Trophoblast cell (in vitro differentiated cells and primary cell): ENCODE data around the gene PTPN13.

ENCODE experiments used
- DNase-seq, 2 donors: peaks; one replicate each; pipeline ENCODE4 v3.0.0-alpha.2; 2016
- H2AFZ ChIP-seq: 2 replicates; pipeline ENCODE4 v1.6.1; 2013; ENCODE audit warnings: low read length, moderate library complexity, mild to moderate bottlenecking; ENCODE audit not compliant: insufficient read depth, poor library complexity
- H2AK5ac ChIP-seq: 2 replicates; pipeline ENCODE4 v1.6.1; 2013; ENCODE audit warnings: mild to moderate bottlenecking, low read length
- H2BK120ac ChIP-seq: 2 replicates; pipeline ENCODE4 v1.6.1; 2013; ENCODE audit warnings: low read length, mild to moderate bottlenecking, moderate library complexity; ENCODE audit not compliant: insufficient read depth, poor library complexity
- H2BK12ac ChIP-seq: 2 replicates; pipeline ENCODE4 v1.6.1; 2013; ENCODE audit warnings: mild to moderate bottlenecking, low read length, moderate library complexity
- H2BK5ac ChIP-seq: 2 replicates; pipeline ENCODE4 v1.6.1; 2013; ENCODE audit warnings: low read length, low read depth, moderate library complexity, mild to moderate bottlenecking; ENCODE audit not compliant: poor library complexity
- H3K14ac ChIP-seq: 2 replicates; pipeline ENCODE4 v1.6.1; 2013; ENCODE audit warnings: mild to moderate bottlenecking, low read length
- H3K18ac ChIP-seq: 2 replicates; pipeline ENCODE4 v1.6.1; 2013; ENCODE audit warnings: mild to moderate bottlenecking, low read length
- H3K23ac ChIP-seq: 2 replicates; pipeline ENCODE4 v1.6.1; 2013; ENCODE audit warnings: low read length
- H3K27ac ChIP-seq: 2 replicates; pipeline ENCODE4 v1.5.1; 2013; ENCODE audit warnings: low read depth, mild to moderate bottlenecking, inconsistent platforms, low read length, moderate library complexity
- H3K27me3 ChIP-seq: 2 replicates; pipeline ENCODE4 v1.6.1; 2013; ENCODE audit warnings: inconsistent platforms, mild to moderate bottlenecking, low read length, moderate library complexity; ENCODE audit not compliant: insufficient read depth
- H3K36me3 ChIP-seq, 2 experiments: 1 replicate in 1 of 2; 2 replicates in 1 of 2; pipeline ENCODE4 v1.6.1; 2013; ENCODE audit warnings: low read length in 2 of 2, mild to moderate bottlenecking in 2 of 2, moderate library complexity in 1 of 2; ENCODE audit not compliant: insufficient read depth in 2 of 2, control insufficient read depth in 1 of 2
- H3K4ac ChIP-seq: 2 replicates; pipeline ENCODE4 v1.6.1; 2013; ENCODE audit warnings: low read depth, mild to moderate bottlenecking, low read length, moderate library complexity
- H3K4me1 ChIP-seq, 2 experiments: 1 replicate in 1 of 2; 2 replicates in 1 of 2; pipeline ENCODE4 v1.6.1; 2013; ENCODE audit warnings: low read length in 2 of 2, mild to moderate bottlenecking in 2 of 2, moderate library complexity in 1 of 2; ENCODE audit not compliant: insufficient read depth in 2 of 2, control insufficient read depth in 1 of 2
- H3K4me2 ChIP-seq: 2 replicates; pipeline ENCODE4 v1.6.1; 2013; ENCODE audit warnings: inconsistent platforms, mild to moderate bottlenecking, low read length, moderate library complexity
- H3K4me3 ChIP-seq: 2 replicates; pipeline ENCODE4 v1.5.1; 2013; ENCODE audit warnings: mild to moderate bottlenecking, low read depth, low read length, inconsistent platforms
- H3K79me1 ChIP-seq: one replicate; pipeline ENCODE4 v1.6.1; 2013; ENCODE audit warnings: low read length
- H3K79me2 ChIP-seq: 2 replicates; pipeline ENCODE4 v1.6.1; 2013; ENCODE audit warnings: low read length, mild to moderate bottlenecking; ENCODE audit not compliant: control insufficient read depth, insufficient read depth, poor library complexity
- H3K9ac ChIP-seq: 2 replicates; pipeline ENCODE4 v1.6.1; 2013; ENCODE audit warnings: mild to moderate bottlenecking, low read length
- H3K9me3 ChIP-seq: 2 replicates; pipeline ENCODE4 v1.6.1; 2013; ENCODE audit warnings: low read depth, mild to moderate bottlenecking, control low read depth, inconsistent platforms, low read length; ENCODE audit not compliant: insufficient read depth
- H4K12ac ChIP-seq: 2 replicates; pipeline ENCODE4 v1.6.1; 2013; ENCODE audit warnings: low read depth, mild to moderate bottlenecking, low read length, moderate library complexity
- H4K8ac ChIP-seq: 2 replicates; pipeline ENCODE4 v1.6.1; 2013; ENCODE audit warnings: low read depth, mild to moderate bottlenecking, low read length, moderate library complexity
- H4K91ac ChIP-seq: one replicate; pipeline ENCODE4 v1.6.1; 2013; ENCODE audit warnings: low read depth, mild to moderate bottlenecking, low read length, moderate library complexity
- WGBS: extraction: QIAGEN DNeasy Blood & Tissue Kit; methylation state at CpG from one replicate; pipeline ENCODE4 v1.1.7; 2013; ENCODE audit warnings: missing lambda C conversion rate; ENCODE audit not compliant: insufficient read length, insufficient coverage; ENCODE audit errors: extremely low coverage; 5-methylcytosine and 5-hydroxymethylcytosine counted together

Gene PTPN13

DNA sequence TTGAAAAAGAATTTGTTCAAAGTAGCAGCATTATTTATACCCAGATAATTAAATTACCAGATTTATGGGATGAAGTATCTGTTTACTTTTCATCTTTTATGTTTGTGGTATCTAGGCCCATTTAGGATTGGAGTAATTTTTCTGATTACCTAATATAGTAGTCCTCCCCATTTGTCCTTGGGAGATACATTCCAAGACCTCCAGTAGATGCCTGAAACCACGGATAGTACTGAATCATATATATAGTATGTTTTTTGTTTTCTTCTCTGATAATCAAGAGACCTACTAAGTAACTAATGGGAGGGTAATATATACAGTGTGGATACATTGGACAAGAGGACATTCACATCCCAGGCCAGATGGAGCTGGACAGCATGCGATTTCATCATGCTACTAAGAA is 30.7 kb upstream of the PTPN13 start:
- Histone ChIP-seq H2AFZ (no peak overlapping the region), H2AK5ac (no peak overlapping the region), H3K9me3 (no peaks in the 10 kb centered on the region), H3K4me1 (no peaks in the 10 kb centered on the region), H3K4ac (no peak overlapping the region), H3K4me3 (no peak overlapping the region), H3K27me3 (no peaks in the 10 kb centered on the region), H4K12ac (no peak overlapping the region), H3K79me2 (no peaks in the 10 kb centered on the region), H3K9ac (no peak overlapping the region), H3K36me3 (no peaks in the 10 kb centered on the region), H4K91ac (no peak overlapping the region), H2BK120ac (no peak overlapping the region), H3K79me1 (no peaks in the 10 kb centered on the region), H3K14ac (no peak overlapping the region), H3K18ac (no peak overlapping the region), H3K4me2 (no peak overlapping the region), H4K8ac (no peak overlapping the region), H3K23ac (no peak overlapping the region), H3K27ac (no peak overlapping the region), H2BK5ac (no peak overlapping the region), H2BK12ac (no peak overlapping the region)
- no peak for DNase-seq
- WGBS, result no CpG with 5 or more reads among the region's 2 CpGs

DNA sequence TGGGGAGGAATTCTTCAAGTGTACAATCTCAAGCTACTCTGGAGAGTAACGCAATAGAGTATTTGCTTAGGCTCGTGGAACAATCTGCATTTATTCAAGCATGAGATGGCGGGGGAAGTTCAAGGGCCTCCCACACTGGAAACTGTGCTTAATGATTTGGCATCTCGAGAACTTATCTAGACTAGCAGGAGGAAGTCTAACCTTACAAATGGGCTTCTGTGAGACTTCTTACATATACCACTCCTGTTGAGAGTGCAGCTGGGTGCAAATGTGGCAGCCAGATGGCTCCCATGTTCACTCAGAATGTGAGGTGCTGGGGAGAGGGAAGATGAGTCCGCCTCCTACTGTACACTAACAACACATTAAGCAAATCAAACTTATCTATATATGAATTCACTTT is 29.3 kb upstream of the PTPN13 start:
- Histone ChIP-seq H3K9me3 (no peaks in the 10 kb centered on the region), H3K79me2 (no peaks in the 10 kb centered on the region), H3K27ac (no peak overlapping the region), H2BK12ac (no peak overlapping the region), H4K8ac (no peak overlapping the region), H3K23ac (no peak overlapping the region), H3K4me2 (no peak overlapping the region), H3K18ac (no peak overlapping the region), H3K4me1 (no peaks in the 10 kb centered on the region), H2BK5ac (no peak overlapping the region), H3K9ac (no peak overlapping the region), H2AFZ (no peak overlapping the region), H2AK5ac (no peak overlapping the region), H4K91ac (no peak overlapping the region), H3K4me3 (no peak overlapping the region), H2BK120ac (no peak overlapping the region), H4K12ac (no peak overlapping the region), H3K27me3 (no peaks in the 10 kb centered on the region), H3K4ac (no peak overlapping the region), H3K36me3 (no peaks in the 10 kb centered on the region), H3K79me1 (no peaks in the 10 kb centered on the region), H3K14ac (no peak overlapping the region)
- no peak for DNase-seq
- no CpG with 5 or more reads among the region's 5 CpGs for WGBS

DNA sequence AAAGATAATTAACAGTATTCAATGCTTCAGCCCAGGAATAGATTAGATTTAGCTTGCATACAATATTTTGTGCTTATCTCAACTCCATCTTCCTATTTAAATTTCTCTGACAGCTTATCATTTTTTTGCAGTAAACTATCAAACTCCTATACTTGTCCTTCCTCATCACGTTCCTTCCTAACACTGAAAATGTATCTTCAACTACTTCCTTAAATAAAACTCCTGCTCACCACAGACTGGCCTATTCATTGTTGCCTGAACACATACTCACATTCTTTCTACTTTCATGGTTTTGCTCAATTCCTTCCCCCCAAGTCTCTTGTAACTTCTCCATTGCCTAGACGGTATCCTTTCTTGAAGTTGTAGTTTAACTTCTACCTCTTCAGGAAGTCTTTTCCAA is 28.5 kb upstream of the PTPN13 start:
- H3K23ac ChIP-seq, result no peak overlapping the region
- H3K79me2 ChIP-seq, result no peaks in the 10 kb centered on the region
- H3K79me1 ChIP-seq, result no peaks in the 10 kb centered on the region
- DNase-seq, result no peak
- no peak overlapping the region for H2BK12ac ChIP-seq
- H4K8ac ChIP-seq, result no peak overlapping the region
- no peak overlapping the region for H2BK120ac ChIP-seq
- no peaks in the 10 kb centered on the region for H3K36me3 ChIP-seq
- H3K14ac ChIP-seq, result no peak overlapping the region
- H4K12ac ChIP-seq, result no peak overlapping the region
- H3K4me1 ChIP-seq, result no peaks in the 10 kb centered on the region
- H3K18ac ChIP-seq, result no peak overlapping the region
- no peak overlapping the region for H3K9ac ChIP-seq
- WGBS, result no CpG with 5 or more reads among the region's 2 CpGs
- H3K27me3 ChIP-seq, result no peaks in the 10 kb centered on the region
- no peak overlapping the region for H2BK5ac ChIP-seq
- no peak overlapping the region for H2AFZ ChIP-seq
- H4K91ac ChIP-seq, result no peak overlapping the region
- H2AK5ac ChIP-seq, result no peak overlapping the region
- no peaks in the 10 kb centered on the region for H3K9me3 ChIP-seq
- H3K27ac ChIP-seq, result no peak overlapping the region
- H3K4me2 ChIP-seq, result no peak overlapping the region
- H3K4ac ChIP-seq, result no peak overlapping the region
- H3K4me3 ChIP-seq, result no peak overlapping the region

DNA sequence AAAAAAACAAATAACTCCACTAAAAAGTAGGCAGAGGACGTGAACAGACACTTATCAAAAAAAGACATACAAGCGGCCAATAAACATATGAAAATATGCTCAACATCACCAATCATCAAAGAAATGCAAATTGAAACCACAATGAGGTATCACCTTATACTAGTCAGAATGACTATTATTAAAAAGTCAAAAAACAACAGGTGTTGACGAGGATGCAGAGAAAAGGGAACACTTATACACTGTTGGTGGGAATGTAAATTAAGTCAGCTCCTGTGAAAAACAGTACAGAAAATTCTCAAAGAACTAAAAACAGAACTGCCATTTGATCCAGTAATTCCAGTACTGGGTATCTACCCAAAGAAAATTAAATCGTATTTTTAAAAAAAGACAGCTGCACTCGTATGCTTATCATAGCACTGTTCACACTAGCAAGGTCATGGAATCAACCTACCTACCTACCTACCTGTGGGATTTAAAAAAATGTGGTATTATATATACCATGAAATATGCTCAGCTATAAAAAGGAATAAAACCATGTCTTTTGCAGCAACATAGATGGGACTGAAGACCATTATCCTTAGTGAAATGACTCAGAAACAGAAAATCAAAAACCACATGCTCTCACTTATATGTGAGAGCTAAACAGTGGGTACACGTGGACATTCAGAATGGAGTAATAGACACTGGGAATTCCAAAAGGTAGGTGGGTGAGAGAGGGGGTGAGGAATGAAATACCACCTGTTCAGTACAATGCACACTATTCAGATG is 24.8 kb upstream of the PTPN13 start:
- Histone ChIP-seq H3K4me2 (no peak overlapping the region), H2BK5ac (no peak overlapping the region), H4K91ac (no peak overlapping the region), H3K18ac (no peak overlapping the region), H3K27me3 (no peaks in the 10 kb centered on the region), H2BK12ac (no peak overlapping the region), H3K9me3 (no peaks in the 10 kb centered on the region), H3K79me2 (no peaks in the 10 kb centered on the region), H3K14ac (no peak overlapping the region), H3K27ac (no peak overlapping the region), H2AK5ac (no peak overlapping the region), H2AFZ (no peak overlapping the region), H3K79me1 (no peaks in the 10 kb centered on the region), H4K8ac (no peak overlapping the region), H3K4me1 (no peaks in the 10 kb centered on the region), H3K23ac (no peak overlapping the region), H2BK120ac (no peak overlapping the region), H4K12ac (no peak overlapping the region), H3K4ac (no peak overlapping the region), H3K36me3 (no peaks in the 10 kb centered on the region), H3K9ac (no peak overlapping the region), H3K4me3 (no peak overlapping the region)
- no CpG with 5 or more reads among the region's 6 CpGs for WGBS
- no peak for DNase-seq
